Measurements from ENCODE around the gene MYZAP.

The MYZAP gene

GRCh38 chr15:57565311-57565710 lies 26.4 kb upstream of the MYZAP start:
- no peak for DNase-seq

DNA sequence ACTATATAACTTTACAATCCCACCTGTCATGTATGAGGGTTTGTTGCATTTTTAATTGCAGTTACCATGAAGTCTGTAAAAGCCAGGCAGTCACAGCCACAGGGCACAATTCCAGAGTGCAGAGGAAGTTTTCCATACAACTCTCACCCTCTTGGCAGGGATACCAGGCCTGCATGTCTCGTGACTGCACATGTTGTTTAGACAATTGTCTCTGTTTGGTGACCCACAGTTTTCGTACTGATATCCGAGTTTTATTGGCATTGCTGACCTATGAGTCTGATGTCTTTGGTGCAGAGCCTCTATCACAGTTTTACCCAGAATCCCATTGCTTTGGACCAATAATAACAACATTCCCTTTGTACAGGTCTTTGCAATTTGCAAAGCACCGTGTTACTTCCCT lies 24.9 kb upstream of the MYZAP start:
- DNase-seq: no peak

DNA sequence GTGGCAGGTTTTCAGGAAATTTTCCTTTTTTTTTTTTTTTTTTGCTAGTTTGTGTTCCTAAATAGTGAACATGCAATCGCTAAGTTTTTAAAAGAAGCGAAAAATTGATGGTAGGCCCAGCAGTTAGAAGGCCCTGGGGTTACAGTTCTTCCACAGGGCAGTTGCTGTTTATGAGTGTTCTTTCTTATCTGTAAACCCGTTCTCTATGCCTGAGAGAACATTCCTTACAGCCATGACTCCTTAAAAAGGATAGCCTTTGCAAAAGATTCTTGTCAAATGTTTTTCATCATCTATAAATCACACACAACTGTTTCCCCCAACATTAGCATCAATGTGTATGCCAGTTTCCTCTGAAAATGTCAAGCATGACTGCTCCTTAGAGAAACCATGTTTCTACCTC lies 23.8 kb upstream of the MYZAP start:
- DNase-seq: no peak

DNA sequence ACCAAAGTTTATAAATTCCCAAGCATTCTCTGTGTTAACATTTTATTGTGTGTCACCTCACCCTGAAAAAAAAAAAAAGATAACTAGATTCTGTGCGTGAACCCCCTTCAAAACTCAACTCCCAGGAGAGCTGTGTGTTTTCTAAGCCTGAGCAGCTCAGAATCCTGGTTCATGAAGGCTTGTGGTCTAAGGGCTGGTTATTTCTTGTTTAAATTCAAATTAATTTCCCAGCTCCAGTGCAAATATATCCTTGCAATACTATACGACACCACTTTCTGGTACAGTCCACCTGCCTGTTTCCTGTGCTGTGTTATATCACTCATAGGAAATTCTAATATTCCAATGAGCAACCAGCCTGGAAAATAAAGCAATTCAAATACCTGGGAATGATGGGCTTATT lies 23.4 kb upstream of the MYZAP start:
- DNase-seq: no peak

DNA sequence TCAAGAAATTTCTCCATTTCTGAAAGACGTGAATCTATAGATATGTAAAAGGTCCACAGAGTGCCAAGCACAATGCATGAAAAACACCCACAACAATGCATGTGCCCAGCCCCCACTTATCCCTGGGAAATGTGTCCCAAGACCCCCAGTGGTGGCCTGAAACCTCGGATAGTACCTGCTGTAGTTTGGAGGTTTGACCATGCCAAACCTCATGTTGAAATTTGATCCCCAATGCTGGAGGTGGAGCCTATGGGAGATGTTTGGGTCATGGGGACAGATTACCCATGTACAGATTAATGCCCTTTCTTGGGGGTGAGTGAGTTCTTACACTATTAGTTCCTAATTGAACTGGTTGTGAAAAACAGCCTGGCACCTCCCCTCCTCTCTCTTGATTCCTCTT lies 21.4 kb upstream of the MYZAP start:
- no peak for DNase-seq

DNA sequence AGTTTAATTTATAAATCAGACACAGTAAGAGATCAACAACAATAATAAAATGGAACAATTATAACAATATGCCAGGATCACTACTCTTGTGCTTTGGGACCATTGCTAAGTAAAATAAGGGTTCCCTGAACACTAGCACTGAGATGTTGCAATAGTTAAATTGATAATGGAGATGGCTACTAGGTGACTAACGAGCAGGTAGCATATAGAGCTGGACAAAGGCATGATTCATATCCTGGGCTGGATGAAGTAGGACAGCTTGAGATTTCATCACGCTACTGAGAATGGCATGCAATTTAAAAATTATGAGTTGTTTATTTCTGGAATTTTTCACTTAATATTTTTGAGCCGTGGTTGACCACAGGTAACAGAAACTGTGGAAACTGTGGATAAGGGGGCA lies 20.7 kb upstream of the MYZAP start:
- DNase-seq: no peak

DNA sequence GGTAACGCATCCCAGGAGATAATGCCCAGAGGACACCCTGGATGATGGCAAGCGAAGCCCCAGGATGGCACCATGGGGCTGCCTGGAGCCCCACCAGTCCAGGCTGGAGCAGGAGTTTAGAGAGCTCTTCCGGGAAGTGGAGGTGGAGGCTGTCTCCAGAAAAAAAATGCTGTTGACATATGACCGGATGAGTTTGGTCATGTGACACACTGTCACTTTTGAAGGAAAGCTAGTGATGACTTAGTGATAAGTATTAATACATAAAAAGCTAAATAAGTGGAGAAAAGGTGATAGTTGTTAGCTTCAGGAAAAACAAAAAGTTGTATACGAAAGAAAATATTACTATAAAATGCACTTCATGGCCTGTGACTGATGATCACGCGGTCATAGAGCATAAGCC lies 20.0 kb upstream of the MYZAP start:
- DNase-seq: no peak

- DNase-seq: no peak
These were observed 19.2 kb upstream of the MYZAP start for GRCh38 chr15:57572468-57572867.

- DNase-seq: no peak
These were observed 18.6 kb upstream of the MYZAP start for GRCh38 chr15:57573151-57573550.

DNA sequence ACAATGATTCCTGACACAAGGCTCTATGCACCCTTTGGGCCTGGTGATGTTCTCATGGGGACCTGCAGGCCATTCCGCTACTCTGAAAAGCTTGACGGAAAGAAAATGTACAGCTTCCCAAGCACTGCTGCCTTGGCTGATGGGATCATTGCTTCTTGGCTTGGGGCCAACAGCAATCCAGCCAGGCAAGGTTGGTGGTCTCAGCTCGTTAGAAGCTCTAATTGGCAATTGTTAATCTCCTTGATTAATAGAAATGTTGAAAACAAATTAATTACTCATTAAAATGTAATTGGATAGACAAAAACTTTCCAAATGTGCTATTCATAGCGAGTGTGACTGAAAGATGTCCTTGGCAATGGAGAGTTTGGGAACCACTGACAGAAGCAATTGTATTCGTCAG lies 16.3 kb upstream of the MYZAP start:
- DNase-seq: no peak

DNA sequence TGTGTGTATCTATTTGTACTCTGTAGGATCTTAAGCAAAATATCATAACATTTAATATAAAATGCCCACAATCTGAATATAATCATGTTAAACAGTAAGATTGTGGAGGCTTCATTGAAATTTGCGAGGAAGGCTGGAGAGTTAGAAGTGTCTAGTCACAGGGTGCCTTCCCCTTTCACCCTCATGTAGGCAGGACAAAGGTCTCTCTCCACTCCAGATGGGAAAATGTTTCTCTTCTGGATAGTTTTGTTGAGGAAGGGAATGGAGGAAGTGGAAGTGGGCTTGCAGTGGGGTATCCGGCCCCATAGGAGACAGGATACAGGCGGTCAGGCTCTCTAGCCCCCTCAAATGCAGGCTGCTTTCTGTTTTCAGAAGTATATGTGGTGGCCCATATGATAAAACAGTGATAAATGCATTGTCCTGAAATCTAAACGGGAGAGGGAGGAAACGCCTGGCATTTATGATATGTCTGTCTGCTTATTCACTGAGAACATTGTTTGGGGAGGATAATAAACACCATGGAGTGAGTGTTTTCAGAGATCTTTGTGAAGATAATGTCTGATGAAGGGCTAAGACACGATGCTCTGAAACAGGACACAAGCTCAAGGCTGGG lies 13.3 kb upstream of the MYZAP start:
- DNase-seq: no peak

DNA sequence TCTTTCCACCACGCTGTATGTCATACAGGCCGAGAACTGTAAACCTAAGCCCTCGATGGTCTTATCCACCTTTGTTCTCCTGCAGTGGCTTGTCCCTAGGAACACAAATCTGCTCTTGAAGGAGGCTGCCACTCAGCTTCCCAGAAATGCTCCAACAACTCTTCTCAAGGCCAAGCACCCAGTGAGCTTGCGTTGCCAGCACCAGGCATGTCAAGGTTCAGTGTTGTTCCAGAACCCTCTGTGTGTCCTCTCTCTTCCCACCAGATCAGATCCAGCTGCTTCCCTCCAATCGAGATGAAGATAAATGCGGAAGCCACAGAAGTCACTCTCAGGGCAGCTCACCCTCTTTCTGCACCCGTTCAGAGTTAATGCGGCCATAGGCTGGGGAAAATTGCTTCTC lies 11.3 kb upstream of the MYZAP start:
- no peak for DNase-seq

DNA sequence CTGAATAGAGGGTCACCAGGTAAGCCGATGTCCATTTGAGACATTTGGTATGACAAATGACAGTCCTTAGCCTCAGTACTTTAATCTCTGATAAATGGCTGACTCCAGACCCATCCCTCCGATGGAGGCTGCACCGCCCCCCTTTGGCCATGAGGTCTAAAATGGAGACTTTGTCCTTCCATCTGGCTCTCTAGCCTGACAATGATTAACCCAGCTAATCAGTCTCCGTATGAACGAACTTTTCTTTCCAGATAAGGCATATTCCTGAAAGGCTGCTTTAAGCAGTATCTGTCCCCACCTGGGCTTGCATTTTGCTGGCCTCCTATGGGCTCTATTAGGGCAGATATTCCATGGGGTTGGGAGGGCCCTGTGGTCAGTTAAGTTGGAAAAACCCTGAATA lies 10.8 kb upstream of the MYZAP start:
- DNase-seq: no peak

DNA sequence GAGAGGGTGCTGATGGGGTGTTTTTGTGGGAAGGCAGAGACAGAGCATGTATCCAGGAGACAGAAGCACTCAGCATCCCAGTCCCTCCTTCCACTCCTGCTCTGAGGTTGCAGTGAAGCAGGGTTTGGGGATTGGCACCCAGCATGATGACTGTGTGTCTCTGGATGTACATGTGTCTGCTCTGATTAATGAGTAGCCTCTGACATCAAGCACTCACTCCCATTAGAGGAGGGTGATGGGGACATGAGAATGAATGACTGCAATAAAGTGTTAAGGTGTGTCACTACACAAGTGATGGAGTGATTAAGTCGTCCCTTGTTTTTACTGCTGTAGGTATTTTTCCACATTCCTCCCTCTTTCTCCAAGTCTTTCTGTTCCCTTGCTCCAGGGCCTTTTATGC lies 9.6 kb upstream of the MYZAP start:
- no peak for DNase-seq

DNA sequence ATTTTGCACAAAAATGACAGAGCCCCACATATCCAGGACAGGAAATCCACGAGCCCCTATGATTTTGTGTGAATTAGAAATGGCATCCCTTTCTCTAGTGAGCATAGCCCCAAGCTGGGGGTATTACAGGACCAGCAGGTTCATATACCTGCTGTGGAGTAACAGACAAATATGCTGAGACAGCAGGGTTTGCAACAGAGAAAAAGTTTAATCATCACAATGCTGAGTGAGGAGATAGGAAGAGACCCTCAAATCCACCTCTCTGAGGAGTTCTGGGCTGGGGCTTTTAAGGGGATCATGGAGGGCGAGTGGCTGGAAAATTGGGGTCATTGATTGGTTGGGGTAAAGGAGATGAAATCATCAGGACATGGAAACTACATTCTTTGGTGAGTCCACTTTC lies 8.4 kb upstream of the MYZAP start:
- DNase-seq: no peak

GRCh38 chr15:57583720-57584119 lies 8.0 kb upstream of the MYZAP start:
- DNase-seq: no peak

DNA sequence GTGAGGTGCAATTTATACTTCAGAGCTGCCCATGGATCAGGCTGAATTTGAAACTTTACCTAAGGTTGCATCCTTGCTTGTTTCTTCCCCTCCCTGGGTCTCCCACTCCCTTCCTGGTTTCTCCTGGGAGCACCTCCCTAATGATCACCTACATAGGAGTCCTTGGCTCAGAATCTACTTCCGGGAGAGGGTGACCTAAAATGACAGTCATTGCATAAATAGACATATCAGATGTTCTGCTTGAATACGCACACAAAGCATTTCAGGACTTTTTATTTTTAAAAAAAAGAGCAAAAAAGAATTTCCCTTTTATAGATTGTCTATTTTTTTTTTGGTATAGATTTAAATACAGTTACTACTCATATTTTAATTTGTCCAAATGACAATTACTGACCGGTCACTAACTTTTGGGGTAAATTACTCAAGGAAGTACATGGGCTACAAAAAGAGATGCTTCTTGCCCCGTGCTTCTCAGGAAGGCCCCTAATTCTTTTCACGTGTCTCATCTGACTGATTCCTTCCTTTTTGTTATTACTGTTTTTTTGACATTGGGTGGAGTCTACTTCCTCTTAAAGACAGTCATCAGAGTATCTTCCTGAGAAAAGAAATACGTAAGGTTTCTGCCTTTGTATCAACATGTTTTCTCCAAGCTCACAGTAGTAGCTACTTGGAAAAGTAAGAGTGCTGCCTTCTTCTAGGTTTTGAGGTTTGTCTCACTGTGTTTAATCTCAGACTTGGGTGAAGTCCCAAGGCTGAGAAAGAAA lies 4.9 kb upstream of the MYZAP start:
- DNase-seq: no peak

DNA sequence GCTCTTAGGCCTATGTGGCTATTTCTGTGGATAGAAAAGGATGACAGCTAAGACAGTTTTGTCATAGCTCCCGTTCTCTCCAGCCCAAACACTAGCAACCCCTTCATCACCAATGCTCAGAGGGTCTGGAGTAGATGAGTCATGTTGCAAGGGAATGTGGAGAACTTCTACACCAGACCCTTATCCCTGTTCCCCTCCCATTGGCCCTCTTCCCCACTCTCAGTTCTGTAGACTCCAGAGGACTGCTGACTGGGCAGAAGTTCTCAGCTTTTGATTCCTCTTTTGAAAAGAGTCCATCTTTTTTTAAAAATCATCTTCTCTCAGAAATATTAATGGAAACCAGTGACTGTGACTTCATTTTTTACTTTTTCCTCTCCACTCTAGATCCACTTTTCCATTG lies 2.4 kb upstream of the MYZAP start:
- DNase-seq: no peak

DNA sequence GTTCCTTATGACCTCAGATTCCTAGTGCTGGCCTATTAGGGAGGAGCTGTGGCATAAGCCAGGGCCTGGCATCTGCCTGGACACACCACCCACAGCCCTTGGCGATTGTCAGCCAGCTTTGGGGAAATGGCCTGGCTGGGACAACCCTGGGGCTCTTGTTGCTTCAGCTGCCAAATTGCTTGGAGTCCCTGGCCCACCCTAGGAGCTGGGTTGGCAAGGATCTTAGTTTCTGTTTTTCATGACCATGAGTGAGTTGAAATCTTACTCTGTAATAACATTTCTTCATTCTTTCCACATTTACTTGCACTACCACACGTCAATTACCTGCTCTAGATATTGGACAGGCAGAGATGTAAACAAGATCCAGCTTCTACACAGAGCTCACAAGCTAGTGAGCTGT lies 1.9 kb upstream of the MYZAP start:
- DNase-seq: no peak

DNA sequence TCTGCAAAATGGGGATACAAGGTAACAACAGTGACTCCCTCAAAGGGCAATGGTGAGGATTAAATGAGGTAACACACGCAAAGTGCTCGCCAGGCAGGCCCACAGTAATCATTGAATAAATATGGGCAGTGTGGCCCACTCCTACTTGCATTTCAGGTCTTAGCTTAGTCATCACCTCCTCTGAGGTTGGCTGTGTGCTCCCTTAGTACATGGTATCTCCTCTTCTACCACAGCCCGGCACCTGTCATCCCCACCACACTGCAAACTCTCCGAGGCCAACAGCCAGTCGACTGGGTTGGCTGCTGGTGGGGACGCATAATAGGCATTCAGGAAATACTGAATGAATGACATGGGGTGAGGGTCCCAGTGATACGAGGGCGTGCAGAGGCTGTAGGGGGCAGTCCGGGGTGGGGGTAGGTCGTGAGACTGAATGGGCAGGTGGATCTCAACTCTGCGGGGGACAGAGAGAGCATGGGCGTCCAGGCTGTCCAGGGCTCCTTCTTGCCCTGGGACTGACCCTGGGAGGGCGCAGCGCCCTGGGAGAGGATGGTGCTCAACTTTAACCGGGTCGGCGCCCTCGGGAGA lies 375 bp upstream of the MYZAP start:
- no peak for DNase-seq

DNA sequence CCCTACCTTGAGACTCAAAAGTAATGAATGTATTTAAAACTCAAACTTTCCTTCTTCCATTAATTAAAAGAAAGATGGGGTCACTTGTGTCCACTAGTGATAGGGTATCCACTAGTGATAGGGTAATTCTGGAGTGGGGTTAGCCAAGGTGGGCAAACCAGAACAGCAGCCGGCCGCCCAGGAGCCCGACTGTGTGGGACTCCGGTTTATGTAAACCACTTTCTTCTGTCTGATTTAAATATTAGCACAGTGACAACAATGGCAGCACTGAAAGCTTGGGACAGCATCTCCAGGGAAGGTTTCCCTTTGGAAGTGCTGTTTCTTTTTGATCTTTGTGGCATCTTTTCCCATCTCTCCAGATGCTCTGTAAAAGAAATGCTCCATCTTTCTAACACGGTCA lies 722 bp downstream of the MYZAP start:
- no peak for DNase-seq

- no peak for DNase-seq
These were observed 1.2 kb downstream of the MYZAP start for GRCh38 chr15:57592836-57593420.

GRCh38 chr15:57594479-57594878 lies 2.8 kb downstream of the MYZAP start:
- no peak for DNase-seq
